GM18498 (cell line): ENCODE measurements around the gene POLR2E.
A peak's percentile ranks its signal among the peaks of the same experiment; 100 is the strongest.

Experiments
- ATAC-seq: cut with Tn5 transposase; IDR thresholded peaks from one replicate; pipeline ENCODE4 v1.9.1; 2021; ENCODE audit warnings: mild to moderate bottlenecking, moderate library complexity; ENCODE audit not compliant: unreplicated experiment

The POLR2E gene

GRCh38 chr19:1051791-1052190 is 43.4 kb downstream of the POLR2E start:
- ATAC-seq, result no peak

DNA sequence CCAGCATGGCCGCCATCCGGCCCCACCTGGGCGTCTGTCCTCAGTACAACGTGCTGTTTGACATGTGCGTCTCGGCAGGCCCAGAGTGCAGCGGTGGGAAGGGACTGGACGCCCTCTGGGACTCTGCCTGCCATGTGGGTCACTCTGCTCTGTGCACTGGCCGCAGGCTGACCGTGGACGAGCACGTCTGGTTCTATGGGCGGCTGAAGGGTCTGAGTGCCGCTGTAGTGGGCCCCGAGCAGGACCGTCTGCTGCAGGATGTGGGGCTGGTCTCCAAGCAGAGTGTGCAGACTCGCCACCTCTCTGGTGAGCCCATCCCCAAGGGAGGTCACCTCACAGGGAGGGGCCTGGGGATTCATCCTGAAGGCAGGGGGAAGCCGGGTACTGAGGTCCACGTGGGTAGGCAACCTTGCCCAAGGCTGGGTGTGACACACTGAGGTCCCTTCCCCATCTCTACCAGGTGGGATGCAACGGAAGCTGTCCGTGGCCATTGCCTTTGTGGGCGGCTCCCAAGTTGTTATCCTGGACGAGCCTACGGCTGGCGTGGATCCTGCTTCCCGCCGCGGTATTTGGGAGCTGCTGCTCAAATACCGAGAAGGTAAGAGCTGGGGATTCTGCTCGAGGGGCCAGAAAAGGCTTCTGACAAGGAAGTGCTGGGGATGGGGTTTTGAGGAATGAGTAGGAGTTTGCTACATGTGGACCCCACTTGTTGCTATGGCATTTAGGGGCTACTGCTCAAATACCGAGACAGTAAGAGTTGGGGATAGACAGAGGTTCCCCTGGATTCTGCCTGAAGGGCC is 44.0 kb downstream of the POLR2E start:
- no peak for ATAC-seq

DNA sequence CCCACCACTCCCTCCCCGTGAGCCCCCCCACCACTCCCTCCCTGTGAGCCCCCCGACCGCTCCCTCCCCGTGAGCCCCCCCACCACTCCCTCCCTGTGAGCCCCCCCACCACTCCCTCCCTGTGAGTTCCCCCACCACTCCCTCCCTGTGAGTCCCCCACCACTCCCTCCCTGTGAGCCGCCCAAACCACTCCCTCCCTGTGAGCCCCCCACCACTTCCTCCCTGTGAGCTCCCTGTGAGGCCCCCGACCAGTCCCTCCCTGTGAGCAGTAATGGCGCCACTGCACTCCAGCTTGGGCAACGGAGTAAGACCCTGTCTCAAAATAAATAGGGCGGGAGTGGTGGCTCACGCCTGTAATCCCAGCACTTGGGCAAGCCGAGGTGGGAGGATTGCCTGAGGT is 45.4 kb downstream of the POLR2E start:
- ATAC-seq, result no peak

DNA sequence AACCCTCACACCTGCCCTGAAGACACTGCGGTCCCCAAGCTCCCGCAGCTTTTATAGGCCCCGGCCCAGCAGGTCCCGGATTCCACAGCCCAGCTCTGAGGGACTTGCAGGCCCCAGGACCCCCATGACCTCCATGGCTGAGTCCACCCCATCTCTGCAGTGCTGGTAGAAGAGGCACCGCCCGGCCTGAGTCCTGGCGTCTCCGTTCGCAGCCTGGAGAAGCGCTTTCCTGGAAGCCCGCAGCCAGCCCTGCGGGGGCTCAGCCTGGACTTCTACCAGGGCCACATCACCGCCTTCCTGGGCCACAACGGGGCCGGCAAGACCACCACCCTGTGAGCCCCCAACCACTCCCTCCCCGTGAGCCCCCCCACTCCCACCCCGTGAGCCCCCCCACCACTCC is 46.1 kb downstream of the POLR2E start:
- ATAC-seq, result no peak

DNA sequence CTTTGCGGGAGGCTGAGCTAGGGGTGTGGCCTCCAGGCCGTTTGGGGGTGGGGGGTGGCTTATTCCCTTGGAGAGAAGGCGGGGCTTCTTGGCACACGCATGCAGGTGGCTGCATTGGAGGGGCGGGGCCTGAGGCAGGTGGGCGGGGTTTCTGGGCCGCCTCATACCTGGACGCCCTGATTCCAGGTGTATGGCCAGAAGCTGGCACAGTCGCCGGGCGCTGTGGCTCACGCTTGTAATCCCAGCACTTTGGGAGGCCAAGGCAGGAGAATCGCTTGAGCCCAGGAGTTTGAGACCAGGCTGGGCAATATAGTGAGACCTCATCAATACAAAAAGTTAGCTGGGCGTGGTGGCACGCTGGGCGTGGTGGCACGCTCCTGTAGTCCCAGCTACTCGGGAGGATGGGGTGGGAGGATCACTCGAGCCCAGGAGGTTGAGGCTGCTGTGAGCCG is 47.5 kb downstream of the POLR2E start:
- ATAC-seq, result no peak

DNA sequence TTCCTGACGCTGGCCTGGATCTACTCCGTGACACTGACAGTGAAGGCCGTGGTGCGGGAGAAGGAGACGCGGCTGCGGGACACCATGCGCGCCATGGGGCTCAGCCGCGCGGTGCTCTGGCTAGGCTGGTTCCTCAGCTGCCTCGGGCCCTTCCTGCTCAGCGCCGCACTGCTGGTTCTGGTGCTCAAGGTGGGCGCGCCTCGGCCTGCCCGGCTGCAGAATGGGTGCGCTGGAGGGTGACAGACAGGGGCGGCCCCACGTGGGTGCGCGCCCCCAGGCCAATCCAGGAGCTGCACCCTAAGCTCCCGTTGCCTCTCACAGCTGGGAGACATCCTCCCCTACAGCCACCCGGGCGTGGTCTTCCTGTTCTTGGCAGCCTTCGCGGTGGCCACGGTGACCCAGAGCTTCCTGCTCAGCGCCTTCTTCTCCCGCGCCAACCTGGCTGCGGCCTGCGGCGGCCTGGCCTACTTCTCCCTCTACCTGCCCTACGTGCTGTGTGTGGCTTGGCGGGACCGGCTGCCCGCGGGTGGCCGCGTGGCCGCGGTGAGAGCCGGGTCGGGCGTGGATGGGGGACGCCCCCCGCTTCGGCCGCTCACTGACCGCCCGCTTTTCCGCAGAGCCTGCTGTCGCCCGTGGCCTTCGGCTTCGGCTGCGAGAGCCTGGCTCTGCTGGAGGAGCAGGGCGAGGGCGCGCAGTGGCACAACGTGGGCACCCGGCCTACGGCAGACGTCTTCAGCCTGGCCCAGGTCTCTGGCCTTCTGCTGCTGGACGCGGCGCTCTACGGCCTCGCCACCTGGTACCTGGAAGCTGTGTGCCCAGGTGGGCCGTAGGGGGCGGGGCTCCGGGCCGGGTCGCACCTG is 48.1 kb downstream of the POLR2E start:
- ATAC-seq, result no peak

GRCh38 chr19:1046117-1046626 is 49.0 kb downstream of the POLR2E start:
- ATAC-seq, result no peak

- ATAC-seq, result no peak
Measured at GRCh38 chr19:1045247-1045603, 50.0 kb downstream of the POLR2E start.

DNA sequence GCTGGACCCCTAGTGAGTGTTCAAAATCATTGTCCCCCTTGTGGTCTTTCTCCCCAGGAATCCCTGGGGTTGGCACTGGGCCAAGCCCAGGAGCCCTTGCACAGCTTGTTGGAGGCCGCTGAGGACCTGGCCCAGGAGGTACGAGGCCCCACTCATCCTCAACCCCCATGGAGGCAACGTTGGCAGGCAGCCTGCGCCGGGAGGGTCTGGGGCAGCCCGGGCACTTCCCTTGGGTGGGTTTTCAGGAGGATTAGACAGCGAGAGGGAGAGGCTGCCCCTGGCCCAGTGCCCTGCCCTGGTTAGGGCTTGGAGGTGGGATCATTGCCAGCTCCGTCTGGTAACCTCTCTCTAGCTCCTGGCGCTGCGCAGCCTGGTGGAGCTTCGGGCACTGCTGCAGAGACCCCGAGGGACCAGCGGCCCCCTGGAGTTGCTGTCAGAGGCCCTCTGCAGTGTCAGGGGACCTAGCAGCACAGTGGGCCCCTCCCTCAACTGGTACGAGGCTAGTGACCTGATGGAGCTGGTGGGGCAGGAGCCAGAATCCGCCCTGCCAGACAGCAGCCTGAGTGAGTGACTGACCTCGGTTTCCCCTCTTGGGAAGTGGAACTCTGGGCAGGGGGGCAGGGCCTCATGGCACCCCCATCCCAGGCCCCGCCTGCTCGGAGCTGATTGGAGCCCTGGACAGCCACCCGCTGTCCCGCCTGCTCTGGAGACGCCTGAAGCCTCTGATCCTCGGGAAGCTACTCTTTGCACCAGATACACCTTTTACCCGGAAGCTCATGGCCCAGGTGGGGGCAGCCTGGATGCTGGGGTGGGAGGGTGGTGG is 52.3 kb downstream of the POLR2E start:
- ATAC-seq, result no peak

- ATAC-seq, result no peak
Measured at GRCh38 chr19:1041835-1042685, 53.1 kb downstream of the POLR2E start.

GRCh38 chr19:1041272-1041834 is 53.8 kb downstream of the POLR2E start:
- ATAC-seq, result no peak

GRCh38 chr19:1040476-1041271 is 54.5 kb downstream of the POLR2E start:
- ATAC-seq, result peak; percentile 46

GRCh38 chr19:1039646-1040475 is 55.3 kb downstream of the POLR2E start, which contains the start of gene ABCA7:
Gene ABCA7 (plus strand): TSS chr19:1040107. CDS start chr19:1041362, 1,255 bp downstream.
- ATAC-seq, result peak; percentile 79

- ATAC-seq, result no peak
Measured at GRCh38 chr19:1038978-1039645, 56.1 kb downstream of the POLR2E start.

GRCh38 chr19:1037621-1038064 is 57.5 kb downstream of the POLR2E start:
- ATAC-seq, result no peak
